ENCODE results near the gene LTB4R2.

Gene LTB4R2

GRCh38 chr14:24310646-24311604, 985 bp downstream of the LTB4R2 start, which contains the start of gene LTB4R:
LTB4R (plus strand) TSS chr14:24311502; CDS start chr14:24315652, 4,150 bp downstream.
- H3K4me3 ChIP-seq (ENCODE audit: low read depth, low read length) = no peak within 1 kb of the TSS
- no peak for TF ChIP-seq CTCF (IDR thresholded peaks at IDR 0.05; ENCODE audit: low read depth, low read length)

GRCh38 chr14:24311837-24312615, 2.1 kb downstream of the LTB4R2 start:
- no peak overlapping the region for H3K4me3 ChIP-seq (ENCODE audit: low read depth, low read length)
- TF ChIP-seq CTCF (IDR thresholded peaks at IDR 0.05; ENCODE audit: low read depth, low read length) = no peak

- TF ChIP-seq CTCF (IDR thresholded peaks at IDR 0.05; ENCODE audit: low read depth, low read length) = no peak
Measured at GRCh38 chr14:24312736-24313507, 3.0 kb downstream of the LTB4R2 start.

GRCh38 chr14:24313913-24314312, 4.0 kb downstream of the LTB4R2 start:
- no peak overlapping the region for H3K4me3 ChIP-seq (ENCODE audit: low read depth, low read length)
- no peak for TF ChIP-seq CTCF (IDR thresholded peaks at IDR 0.05; ENCODE audit: low read depth, low read length)

More at GRCh38 chr14:24312736-24313507, 3.0 kb downstream of the LTB4R2 start:
- no peak overlapping the region for H3K4me3 ChIP-seq (ENCODE audit: low read depth, low read length)

GRCh38 chr14:24314377-24315193, 4.6 kb downstream of the LTB4R2 start:
- TF ChIP-seq CTCF (IDR thresholded peaks at IDR 0.05; ENCODE audit: low read depth, low read length) = no peak
- no peak overlapping the region for H3K4me3 ChIP-seq (ENCODE audit: low read depth, low read length)

GRCh38 chr14:24315243-24315806, 5.4 kb downstream of the LTB4R2 start:
- TF ChIP-seq CTCF (IDR thresholded peaks at IDR 0.05; ENCODE audit: low read depth, low read length) = no peak
- no peak overlapping the region for H3K4me3 ChIP-seq (ENCODE audit: low read depth, low read length)

Measured in WI38 (cell line).